Gastroesophageal sphincter (tissue), 3 donors: ENCODE data around the gene IER3.

Experiments used
- EP300 ChIP-seq: sonication (generic); formaldehyde crosslinking; IDR thresholded peaks from one replicate; pipeline ENCODE4 v1.6.1; 2017; ENCODE audit warnings: antibody characterized with exemption, mild to moderate bottlenecking
- POLR2A ChIP-seq, 2 donors: fragments of 450-650 bp; IDR thresholded peaks; one replicate each; pipeline ENCODE4 v1.6.1; 2017; ENCODE audit warnings: antibody characterized with exemption in 2 of 2, mild to moderate bottlenecking in 2 of 2, moderate library complexity in 1 of 2
- POLR2AphosphoS5 ChIP-seq: sonication (generic); formaldehyde crosslinking; IDR thresholded peaks from one replicate; pipeline ENCODE4 v1.6.1; 2017; ENCODE audit warnings: antibody characterized with exemption
- TF ChIP-seq, protein P1 (sequence below), 4 experiments: fragments of 200-600 bp in 2 of 4; fragments of 450-650 bp in 2 of 4; sonication (generic) in 1 of 4; IDR thresholded peaks; one replicate each; pipeline ENCODE4 v1.5.1; 2017 to 2019; ENCODE audit warnings: antibody characterized with exemption in 4 of 4, mild to moderate bottlenecking in 2 of 4, moderate library complexity in 2 of 4

DNA sequence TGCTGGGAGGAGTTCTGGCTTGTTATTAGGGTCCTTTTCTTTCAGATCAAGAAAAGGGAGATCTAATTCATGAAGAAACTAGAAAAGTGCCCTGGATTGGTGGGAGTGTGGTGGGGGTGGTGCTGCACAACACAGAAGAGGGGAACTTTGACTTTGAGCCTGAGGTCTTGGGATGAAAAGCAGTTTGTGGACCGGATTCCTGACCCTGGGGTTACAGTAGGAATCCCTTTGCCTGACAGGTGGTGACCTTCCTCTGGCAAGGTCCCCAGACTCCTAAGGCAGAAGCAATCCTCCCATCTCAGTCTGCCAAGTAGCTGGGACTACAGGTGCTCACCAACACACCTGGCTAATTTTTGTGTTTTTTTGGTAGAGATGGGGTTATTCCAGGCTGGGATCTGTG lies 45.3 kb upstream of the IER3 start:
- TF ChIP-seq POLR2AphosphoS5 (no peak), POLR2A (IDR thresholded peaks at IDR 0.05) (no peak), EP300 (no peak)
- TF ChIP-seq, protein P1, sequence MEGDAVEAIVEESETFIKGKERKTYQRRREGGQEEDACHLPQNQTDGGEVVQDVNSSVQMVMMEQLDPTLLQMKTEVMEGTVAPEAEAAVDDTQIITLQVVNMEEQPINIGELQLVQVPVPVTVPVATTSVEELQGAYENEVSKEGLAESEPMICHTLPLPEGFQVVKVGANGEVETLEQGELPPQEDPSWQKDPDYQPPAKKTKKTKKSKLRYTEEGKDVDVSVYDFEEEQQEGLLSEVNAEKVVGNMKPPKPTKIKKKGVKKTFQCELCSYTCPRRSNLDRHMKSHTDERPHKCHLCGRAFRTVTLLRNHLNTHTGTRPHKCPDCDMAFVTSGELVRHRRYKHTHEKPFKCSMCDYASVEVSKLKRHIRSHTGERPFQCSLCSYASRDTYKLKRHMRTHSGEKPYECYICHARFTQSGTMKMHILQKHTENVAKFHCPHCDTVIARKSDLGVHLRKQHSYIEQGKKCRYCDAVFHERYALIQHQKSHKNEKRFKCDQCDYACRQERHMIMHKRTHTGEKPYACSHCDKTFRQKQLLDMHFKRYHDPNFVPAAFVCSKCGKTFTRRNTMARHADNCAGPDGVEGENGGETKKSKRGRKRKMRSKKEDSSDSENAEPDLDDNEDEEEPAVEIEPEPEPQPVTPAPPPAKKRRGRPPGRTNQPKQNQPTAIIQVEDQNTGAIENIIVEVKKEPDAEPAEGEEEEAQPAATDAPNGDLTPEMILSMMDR (IDR thresholded peaks at IDR 0.05) = no peak
